HepG2 (cell line): ENCODE results near the gene BFAR. TPM values are rescaled to one million over a fixed set of nuclear protein-coding genes. Genes with fewer than 3 reads are reported as not detected.

Source experiments
- DMAP1 ChIP-seq: IDR thresholded peaks from 2 replicates; pipeline ENCODE4 v1.6.1; 2016
- DR1 ChIP-seq: sonication (generic); formaldehyde crosslinking; IDR thresholded peaks from 2 replicates; pipeline ENCODE4 v1.8.0; 2021; ENCODE audit warnings: mild to moderate bottlenecking, missing genetic modification reagents, inconsistent platforms
- FOXP1 ChIP-seq, 2 experiments: fragments of 450-650 bp in 1 of 2; IDR thresholded peaks; 2 replicates each; pipeline ENCODE4 v1.6.1; 2017 to 2018; ENCODE audit warnings: antibody characterized with exemption in 1 of 2
- GATA4 ChIP-seq: sonication (generic); IDR thresholded peaks from 2 replicates; pipeline ENCODE4 v1.6.1; 2016; ENCODE audit warnings: antibody characterized with exemption, low read depth, borderline replicate concordance
- GTF3A ChIP-seq: sonication (generic); formaldehyde crosslinking; conservative IDR thresholded peaks from 2 replicates; pipeline ENCODE4 v1.4.0; 2020; ENCODE audit warnings: mild to moderate bottlenecking, missing genetic modification reagents
- HMGXB3 ChIP-seq: sonication (generic); formaldehyde crosslinking; IDR thresholded peaks from 2 replicates; pipeline ENCODE4 v1.4.0; 2020; ENCODE audit warnings: missing genetic modification reagents, borderline replicate concordance
- HNF1A ChIP-seq, 2 experiments: sonication (generic) in 1 of 2; formaldehyde crosslinking in 1 of 2; IDR thresholded peaks; 2 replicates each; pipeline versions ENCODE4 v1.4.0 to v1.6.1; 2016 to 2020; ENCODE audit warnings: borderline replicate concordance in 1 of 2, low read depth in 1 of 2, mild to moderate bottlenecking in 1 of 2, missing genetic modification reagents in 1 of 2
- KAT2B ChIP-seq: fragments of 150-350 bp; IDR thresholded peaks from 2 replicates; pipeline ENCODE4 v1.6.1; 2014; ENCODE audit warnings: low read depth, low read length, borderline replicate concordance
- KLF13 ChIP-seq: sonication (generic); formaldehyde crosslinking; IDR thresholded peaks from 2 replicates; pipeline ENCODE4 v1.4.0; 2020; ENCODE audit warnings: mild to moderate bottlenecking, missing genetic modification reagents
- NFRKB ChIP-seq: fragments of 450-650 bp; IDR thresholded peaks from 2 replicates; pipeline ENCODE4 v1.6.1; 2017
- RARG ChIP-seq: sonication (generic); formaldehyde crosslinking; IDR thresholded peaks from 2 replicates; pipeline ENCODE4 v1.4.0; 2020; ENCODE audit warnings: low read depth, mild to moderate bottlenecking, missing genetic modification reagents
- SMARCC2 ChIP-seq: fragments of 450-650 bp; IDR thresholded peaks from 2 replicates; pipeline ENCODE4 v1.6.1; 2017; ENCODE audit warnings: antibody characterized with exemption, mild to moderate bottlenecking
- SP5 ChIP-seq: IDR thresholded peaks from 2 replicates; pipeline ENCODE4 v1.6.1; 2016; ENCODE audit warnings: low read depth, borderline replicate concordance
- U2AF2 ChIP-seq: fragments of 200-400 bp; formaldehyde crosslinking; IDR thresholded peaks from 2 replicates; pipeline ENCODE4 v1.6.1; 2017; ENCODE audit warnings: low read depth, mild to moderate bottlenecking, low read length
- ZNF343 ChIP-seq: sonication (generic); formaldehyde crosslinking; IDR thresholded peaks from 2 replicates; pipeline ENCODE4 v1.4.0; 2020; ENCODE audit warnings: mild to moderate bottlenecking, missing genetic modification reagents
- ZNF501 ChIP-seq: sonication (generic); formaldehyde crosslinking; IDR thresholded peaks from 2 replicates; pipeline ENCODE4 v1.5.1; 2020; ENCODE audit warnings: mild to moderate bottlenecking, moderate library complexity, missing genetic modification reagents
- ZNF549 ChIP-seq: sonication (generic); formaldehyde crosslinking; IDR thresholded peaks from 2 replicates; pipeline ENCODE4 v1.5.0; 2020; ENCODE audit warnings: missing genetic modification reagents
- ZNF580 ChIP-seq: IDR thresholded peaks from 2 replicates; pipeline ENCODE4 v1.6.1; 2016; ENCODE audit warnings: low read depth, borderline replicate concordance
- ZNF747 ChIP-seq: sonication (generic); formaldehyde crosslinking; IDR thresholded peaks from 2 replicates; pipeline ENCODE4 v1.8.1; 2023; ENCODE audit warnings: missing genetic modification reagents, mild to moderate bottlenecking, borderline replicate concordance
- ZSCAN12 ChIP-seq: sonication (generic); formaldehyde crosslinking; IDR thresholded peaks from 2 replicates; pipeline ENCODE4 v1.9.0; 2021; ENCODE audit warnings: mild to moderate bottlenecking, missing genetic modification reagents
- ZSCAN9 ChIP-seq: IDR thresholded peaks from 2 replicates; pipeline ENCODE4 v1.6.1; 2016; ENCODE audit warnings: borderline replicate concordance
- polyA plus RNA-seq, 8 experiments: library from polyadenylated mRNA; depleted of rRNA in 3 of 8; stranded (reverse) in 7 of 8; unstranded in 1 of 8; fragments of >200 nt; fragmentation: Illumina TruSeq in 4 of 8; extraction: Trizol in 4 of 8; gene quantifications; 2 replicates each; pipeline versions ENCODE4 v1.2.1 to v1.2.3, GENCODE V29; 2011 to 2016; ENCODE audit warnings: low read depth in 4 of 8, missing spikeins in 1 of 8, mixed read lengths in 1 of 8; ENCODE audit not compliant: insufficient read depth in 1 of 8
- total RNA-seq, 5 experiments: library from RNA; depleted of rRNA; stranded (reverse); fragments of >200 nt; fragmentation: Illumina TruSeq; extraction: Trizol; gene quantifications; 2 replicates each; pipeline ENCODE4 v1.2.3, GENCODE V29; 2016; ENCODE audit warnings: low read depth in 1 of 5

Gene BFAR
- total and polyA plus RNA-seq, 2 of the 13 experiments (the other 11 are each of a cell fraction or from before 2014, with no cell fraction given), result 96.9 to 120 TPM

- TF ChIP-seq DMAP1 (CRISPR knock-in tag) (peak; percentile 96), NFRKB (no peak), ZNF549 (CRISPR knock-in tag) (no peak), FOXP1 (IDR thresholded peaks at IDR 0.05) (no peak), FOXP1 (CRISPR knock-in tag; IDR thresholded peaks at IDR 0.05) (0 out of 2 replicates have a peak, but pooled peaks have one; percentile 14), SMARCC2 (no peak), ZSCAN9 (CRISPR knock-in tag) (peak; percentile 96), RARG (CRISPR knock-in tag) (no peak), ZNF343 (CRISPR knock-in tag) (no peak), ZNF747 (CRISPR knock-in tag) (peak; percentile 72; the same call in 1 of the 2 replicates), HNF1A (IDR thresholded peaks at IDR 0.05; ENCODE audit: low read depth) (peak; percentile 51; the same call in 1 of the 2 replicates), HNF1A (CRISPR knock-in tag; IDR thresholded peaks at IDR 0.05; ENCODE audit: borderline replicate concordance) (peak; percentile 52; the same call in 1 of the 2 replicates), GATA4 (peak; percentile 93), HMGXB3 (CRISPR knock-in tag) (peak; percentile 89), KAT2B (no peak), DR1 (peak; percentile 99), U2AF2 (0 out of 2 replicates have a peak, but pooled peaks have one; percentile 73), ZNF580 (CRISPR knock-in tag) (peak; percentile 97), ZNF501 (CRISPR knock-in tag) (peak; percentile 91), KLF13 (CRISPR knock-in tag) (no peak; the same call in 1 of the 2 replicates), ZSCAN12 (CRISPR knock-in tag) (peak; percentile 63; the same call in 1 of the 2 replicates), GTF3A (CRISPR knock-in tag) (no peak), SP5 (peak; percentile 93)
Observed at GRCh38 chr16:14632693-14633569, at the start of gene BFAR (continued).
